ENCODE results near the gene DACT2. TPM values are rescaled to one million over a fixed set of nuclear protein-coding genes. Genes with fewer than 3 reads are reported as not detected.

Gene DACT2
- total and polyA plus RNA-seq, 7 donors: 0.01 to 0.17 TPM; not detected in 5

DNA sequence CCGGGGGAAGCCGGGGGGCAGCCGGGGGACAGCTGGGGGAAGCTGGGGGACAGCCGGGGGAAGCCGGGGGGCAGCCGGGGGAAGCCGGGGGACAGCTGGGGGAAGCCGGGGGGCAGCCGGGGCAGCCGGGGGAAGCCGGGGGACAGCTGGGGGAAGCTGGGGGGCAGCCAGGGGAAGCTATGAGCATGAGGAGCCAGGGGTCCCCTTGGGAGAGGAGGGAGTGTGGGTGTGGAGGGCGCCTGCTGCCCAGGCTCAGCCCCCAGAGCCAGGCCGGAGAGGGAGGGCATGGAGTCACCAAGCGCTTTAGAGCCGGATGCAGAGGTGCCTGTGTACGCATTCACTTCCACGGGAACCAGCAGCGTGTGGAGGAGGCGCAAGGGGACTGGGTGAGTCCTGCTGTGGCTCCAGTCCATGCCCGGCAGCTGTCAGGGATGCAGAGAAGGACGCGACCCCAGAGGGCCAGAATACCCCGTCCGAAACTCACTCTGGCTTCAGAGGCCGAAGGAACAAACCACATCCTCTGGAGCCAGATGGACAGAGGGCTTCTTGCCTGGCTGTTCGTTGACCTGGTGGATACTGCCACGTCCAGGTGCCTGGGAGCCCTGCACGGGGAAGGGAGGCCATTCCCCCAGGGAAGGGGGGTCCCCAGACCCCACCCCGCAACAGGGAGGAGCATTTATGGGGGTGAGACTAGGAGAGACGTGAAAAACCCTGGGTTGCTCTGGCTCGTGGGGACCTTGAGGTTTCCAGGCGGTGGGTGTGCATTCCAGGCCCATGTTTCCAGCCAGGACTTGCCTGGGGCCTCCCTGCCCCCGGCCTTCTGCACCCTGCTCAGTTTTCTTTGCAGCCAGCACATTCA, 26.5 kb upstream of the DACT2 start:
- intact Hi-C loops (cut with DNase I): no loop called here

DNA sequence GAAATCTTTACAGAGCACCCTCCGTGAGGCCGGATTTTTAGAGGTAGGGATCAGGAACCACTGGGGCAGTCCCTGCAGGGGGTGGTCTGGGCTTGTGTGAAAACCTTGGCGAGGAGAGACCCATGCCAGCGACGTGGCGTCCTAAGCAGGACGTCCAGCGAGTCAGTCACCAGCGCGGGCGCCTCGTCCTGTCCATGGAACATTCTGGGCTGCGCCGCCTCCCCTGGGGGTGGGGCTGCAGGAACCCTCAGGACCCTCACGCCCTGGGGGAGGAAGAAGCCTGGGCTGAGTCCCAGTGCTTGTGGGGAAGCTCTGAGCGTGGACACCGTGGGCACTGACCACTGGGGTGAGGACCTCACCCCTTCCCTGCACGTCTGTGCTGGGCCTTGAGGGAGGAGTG, 25.7 kb upstream of the DACT2 start:
- Histone ChIP-seq H3K4me1 (no peaks in the 10 kb centered on the region), H3K27ac (no peak overlapping the region), H3K9me3 (no peaks in the 10 kb centered on the region), H3K36me3 (ENCODE audit: insufficient read depth in 1 of 2, low read depth in 1 of 2) (no peaks in the 10 kb centered on the region), H3K4me3 (no peak overlapping the region), H3K27me3 (ENCODE audit: insufficient read depth in 3 of 3, low read length in 2 of 3) (peaks cover 0 to 41% (median 7%) of the 10 kb centered on the region in 3 donors)
- DNase-seq: no peak
- 79 to 86% (median 80%) methylated on average over 17 to 18 of the region's 18 CpGs for WGBS, 3 donors
- no peak for TF ChIP-seq CTCF (IDR thresholded peaks at IDR 0.05)
- intact Hi-C loops (cut with DNase I): no loop called here
- no peak for ATAC-seq

More for the DNA sequence above, 26.5 kb upstream of the DACT2 start:
- ATAC-seq: no peak
- H3K36me3 ChIP-seq (ENCODE audit: insufficient read depth in 1 of 2, low read depth in 1 of 2): no peaks in the 10 kb centered on the region
- TF ChIP-seq CTCF (IDR thresholded peaks at IDR 0.05): no peak
- H3K4me1 ChIP-seq: no peaks in the 10 kb centered on the region
- no peak overlapping the region for H3K27ac ChIP-seq
- no peaks in the 10 kb centered on the region for H3K9me3 ChIP-seq
- DNase-seq: no peak
- peaks cover 0 to 41% (median 7%) of the 10 kb centered on the region in 3 donors for H3K27me3 ChIP-seq (ENCODE audit: insufficient read depth in 3 of 3, low read length in 2 of 3)
- H3K4me3 ChIP-seq: no peak overlapping the region
- WGBS, 3 donors: 28 to 34% (median 33%) methylated on average over 22 to 33 of the region's 33 CpGs

- ATAC-seq (no peak), DNase-seq (no peak)
- H3K27ac ChIP-seq: no peak overlapping the region
- no peak overlapping the region for H3K4me3 ChIP-seq
- no peaks in the 10 kb centered on the region for H3K9me3 ChIP-seq
- peaks cover 0 to 36% (median 7%) of the 10 kb centered on the region in 3 donors for H3K27me3 ChIP-seq (ENCODE audit: insufficient read depth in 3 of 3, low read length in 2 of 3)
- TF ChIP-seq CTCF (IDR thresholded peaks at IDR 0.05): no peak
- H3K4me1 ChIP-seq: no peaks in the 10 kb centered on the region
- intact Hi-C loops (cut with DNase I): no loop called here
- WGBS, 3 donors: 88 to 93% (median 90%) methylated on average over 2 of the region's 2 CpGs
- H3K36me3 ChIP-seq (ENCODE audit: insufficient read depth in 1 of 2, low read depth in 1 of 2): no peaks in the 10 kb centered on the region
Observed at GRCh38 chr6:168344338-168344737, 24.8 kb upstream of the DACT2 start.

DNA sequence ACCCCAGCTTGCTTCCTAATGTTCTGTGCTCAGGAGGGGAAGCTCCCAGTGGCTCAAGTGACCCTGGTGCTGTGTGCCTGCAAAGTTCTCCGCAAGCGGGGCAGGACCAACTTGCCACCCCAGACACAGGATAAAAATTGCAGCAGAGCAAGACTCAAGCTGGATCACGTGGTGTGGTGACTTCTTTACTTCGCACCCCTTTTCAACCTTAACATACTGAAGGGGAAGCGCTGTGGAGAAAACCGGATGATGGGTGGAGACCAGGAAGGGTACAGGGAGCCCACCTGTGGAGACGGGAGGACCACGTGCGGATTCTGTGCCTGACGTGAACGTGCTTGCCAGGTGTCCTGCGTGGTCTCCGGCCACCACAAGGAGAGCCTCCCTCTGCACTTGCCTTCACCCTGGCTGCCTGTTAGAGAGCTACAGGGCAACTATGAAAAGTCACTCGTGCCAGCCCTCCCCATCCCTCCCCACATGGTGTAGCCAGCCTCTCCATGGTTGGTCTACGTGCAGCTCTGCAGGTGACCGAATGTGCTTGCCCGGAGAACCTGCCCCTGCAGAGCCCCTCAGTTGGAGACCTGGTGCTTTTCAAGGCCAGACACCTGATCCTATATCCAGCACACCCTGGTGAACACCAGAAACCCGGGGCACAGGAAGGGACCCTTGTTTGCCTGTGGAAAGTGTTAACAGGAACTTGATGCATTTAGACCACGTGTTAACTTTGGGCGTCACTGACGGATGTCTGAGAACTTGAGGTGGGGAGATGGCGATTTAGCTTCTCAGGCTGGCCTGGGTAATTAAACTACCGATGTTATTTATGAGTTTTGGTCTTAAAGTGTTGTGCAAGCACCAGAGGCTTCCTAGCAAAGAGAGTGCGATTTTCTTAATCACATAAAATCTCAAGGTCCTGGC, 23.9 kb upstream of the DACT2 start:
- no peaks in the 10 kb centered on the region for H3K4me1 ChIP-seq
- no peak for DNase-seq
- no peak for ATAC-seq
- no peaks in the 10 kb centered on the region for H3K9me3 ChIP-seq
- 61 to 72% (median 70%) methylated on average over 24 of the region's 24 CpGs for WGBS, 3 donors
- H3K27me3 ChIP-seq (ENCODE audit: insufficient read depth in 3 of 3, low read length in 2 of 3): peaks cover 0 to 36% (median 7%) of the 10 kb centered on the region in 3 donors
- no peak overlapping the region for H3K4me3 ChIP-seq
- H3K36me3 ChIP-seq (ENCODE audit: insufficient read depth in 1 of 2, low read depth in 1 of 2): no peaks in the 10 kb centered on the region
- intact Hi-C loops (cut with DNase I): no loop called here
- no peak for TF ChIP-seq CTCF (IDR thresholded peaks at IDR 0.05)
- H3K27ac ChIP-seq: no peak overlapping the region

Measured in psoas muscle (tissue), 8 donors.